GM12872 (cell line): Measurements from ENCODE around the gene TRIAP1.

Experiments used
- TF ChIP-seq, protein P1 (sequence below): IDR thresholded peaks from 3 replicates; pipeline ENCODE4 v1.5.1; 2011; ENCODE audit warnings: low read depth, mild to moderate bottlenecking, low read length, moderate library complexity; ENCODE audit not compliant: insufficient read depth

TRIAP1 gene

DNA sequence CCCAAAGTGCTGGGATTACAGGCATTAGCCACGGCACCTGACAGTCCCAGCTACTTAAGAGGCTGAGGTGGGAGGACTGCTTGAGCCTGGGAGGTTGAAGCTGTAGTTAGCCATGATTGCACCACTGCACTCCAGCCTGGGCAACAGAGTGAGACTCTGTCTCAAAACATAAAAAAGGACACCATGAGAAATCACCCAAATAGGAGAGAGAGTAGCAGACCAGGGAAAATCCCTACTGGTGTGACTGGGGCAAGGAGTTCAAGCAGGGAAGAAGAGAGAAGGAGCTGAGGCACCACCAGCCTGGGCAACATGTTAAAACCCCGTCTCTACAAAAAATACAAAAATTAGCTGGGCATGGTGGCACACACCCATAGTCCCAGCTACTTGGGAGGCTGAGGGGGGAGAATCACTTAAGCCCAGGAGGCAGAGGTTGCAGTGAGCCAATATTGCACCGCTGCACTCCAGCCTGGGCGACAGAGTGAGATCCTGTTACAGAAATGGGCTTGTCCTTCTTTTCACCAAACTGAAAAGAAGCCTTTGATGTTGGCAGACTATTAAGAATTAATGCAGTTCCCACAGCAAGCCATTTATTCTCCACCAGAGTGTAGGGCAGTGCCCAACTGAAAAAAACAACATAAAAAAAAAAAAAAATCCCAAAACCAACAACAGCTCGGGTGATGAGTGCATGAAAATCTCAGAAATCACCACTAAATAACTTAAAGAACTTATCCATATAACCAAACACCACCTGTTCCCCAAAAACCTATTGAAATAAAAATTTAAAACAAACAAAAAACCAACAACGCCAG lies 27.8 kb upstream of the TRIAP1 start:
- TF ChIP-seq, protein P1, sequence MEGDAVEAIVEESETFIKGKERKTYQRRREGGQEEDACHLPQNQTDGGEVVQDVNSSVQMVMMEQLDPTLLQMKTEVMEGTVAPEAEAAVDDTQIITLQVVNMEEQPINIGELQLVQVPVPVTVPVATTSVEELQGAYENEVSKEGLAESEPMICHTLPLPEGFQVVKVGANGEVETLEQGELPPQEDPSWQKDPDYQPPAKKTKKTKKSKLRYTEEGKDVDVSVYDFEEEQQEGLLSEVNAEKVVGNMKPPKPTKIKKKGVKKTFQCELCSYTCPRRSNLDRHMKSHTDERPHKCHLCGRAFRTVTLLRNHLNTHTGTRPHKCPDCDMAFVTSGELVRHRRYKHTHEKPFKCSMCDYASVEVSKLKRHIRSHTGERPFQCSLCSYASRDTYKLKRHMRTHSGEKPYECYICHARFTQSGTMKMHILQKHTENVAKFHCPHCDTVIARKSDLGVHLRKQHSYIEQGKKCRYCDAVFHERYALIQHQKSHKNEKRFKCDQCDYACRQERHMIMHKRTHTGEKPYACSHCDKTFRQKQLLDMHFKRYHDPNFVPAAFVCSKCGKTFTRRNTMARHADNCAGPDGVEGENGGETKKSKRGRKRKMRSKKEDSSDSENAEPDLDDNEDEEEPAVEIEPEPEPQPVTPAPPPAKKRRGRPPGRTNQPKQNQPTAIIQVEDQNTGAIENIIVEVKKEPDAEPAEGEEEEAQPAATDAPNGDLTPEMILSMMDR: no peak

DNA sequence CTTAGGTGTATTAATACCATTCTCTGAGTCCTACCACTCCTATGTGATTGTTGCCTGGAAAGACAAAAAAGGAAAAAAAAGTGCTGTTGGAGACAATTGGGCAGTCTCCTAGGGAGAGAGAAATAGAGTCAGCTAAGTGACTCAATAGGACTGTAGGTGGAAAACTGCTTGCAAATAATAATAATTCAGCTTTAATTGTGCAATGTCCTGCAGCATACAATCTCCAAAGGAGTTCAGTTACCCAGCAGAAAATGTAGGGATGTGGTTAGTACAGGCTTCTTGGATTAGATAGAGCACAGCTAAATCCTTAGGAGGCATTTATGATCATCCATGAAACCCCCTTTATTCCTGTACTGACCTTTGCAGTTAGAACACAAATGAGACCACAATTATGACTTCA lies 26.3 kb upstream of the TRIAP1 start:
- TF ChIP-seq, protein P1: no peak

DNA sequence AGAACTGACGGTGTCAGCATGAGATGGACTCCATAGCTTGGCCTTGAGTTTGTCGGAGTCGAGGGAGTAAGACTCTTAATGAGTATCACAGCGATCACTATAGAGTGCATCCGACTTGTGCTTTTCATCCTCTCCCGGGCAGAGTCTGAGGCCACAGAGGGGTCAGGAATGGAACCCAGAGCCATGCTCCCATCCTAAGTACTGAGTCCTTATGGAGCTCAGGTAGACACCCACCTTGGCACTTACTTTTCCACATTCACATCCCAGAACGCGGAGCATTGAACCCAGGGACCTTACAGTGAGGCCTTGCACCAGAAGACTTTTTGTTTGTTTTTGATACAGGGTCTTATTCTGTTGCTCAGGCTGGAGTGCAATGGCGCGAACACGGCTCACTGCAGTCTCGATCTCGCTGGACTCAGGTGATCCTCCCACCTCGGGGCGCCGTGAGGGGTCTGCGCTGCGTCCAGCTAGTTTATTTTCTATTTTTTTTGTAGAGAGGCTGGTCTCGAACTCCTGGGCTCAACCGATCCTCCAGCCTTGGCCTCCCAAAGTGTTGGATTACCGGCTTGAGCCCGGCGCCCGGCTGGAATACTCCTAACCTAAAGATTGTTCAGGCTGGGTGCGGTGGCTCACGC lies 24.1 kb upstream of the TRIAP1 start:
- TF ChIP-seq, protein P1: no peak

DNA sequence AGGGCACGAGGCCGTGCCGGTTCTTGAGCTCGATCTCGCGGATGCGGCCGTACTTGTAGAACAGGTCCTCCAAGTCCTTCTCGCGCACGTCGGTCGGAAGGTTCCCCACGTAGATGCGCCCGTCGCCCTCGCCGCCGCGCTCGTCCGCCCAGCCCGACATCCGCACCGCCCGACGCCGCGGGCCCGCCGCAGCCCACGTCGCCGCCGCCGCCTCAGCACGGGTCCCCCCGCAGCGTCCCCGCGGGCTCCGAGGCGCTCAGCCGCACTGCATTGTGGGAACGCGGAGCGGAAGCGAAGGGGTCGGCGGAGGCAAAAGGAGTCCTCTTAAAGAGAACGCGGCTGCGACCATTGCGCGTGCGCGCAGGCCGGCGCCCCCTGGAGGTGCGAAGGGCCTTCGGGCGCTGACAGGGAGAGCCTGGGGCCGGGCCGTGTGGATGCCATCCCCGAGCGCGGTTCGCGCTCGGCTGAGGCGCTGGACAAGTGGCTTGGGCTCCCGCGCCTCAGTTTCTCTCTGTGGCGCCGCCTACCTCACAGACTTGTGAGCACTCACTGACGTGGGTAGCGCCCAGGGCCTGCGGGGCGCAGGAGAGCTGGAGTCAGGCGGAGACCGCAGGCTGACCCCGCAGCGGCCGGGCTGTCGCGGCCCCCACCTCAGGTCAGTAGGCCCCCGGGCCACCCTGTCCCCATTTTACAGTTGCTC lies 23.4 kb upstream of the TRIAP1 start, which contains the start of gene SRSF9:
Gene SRSF9, minus strand, starts transcription at position 299 of the 700 bp plus-strand sequence. Its CDS starts 139 bp downstream, at position 160.
- TF ChIP-seq, protein P1: peak; percentile 96

DNA sequence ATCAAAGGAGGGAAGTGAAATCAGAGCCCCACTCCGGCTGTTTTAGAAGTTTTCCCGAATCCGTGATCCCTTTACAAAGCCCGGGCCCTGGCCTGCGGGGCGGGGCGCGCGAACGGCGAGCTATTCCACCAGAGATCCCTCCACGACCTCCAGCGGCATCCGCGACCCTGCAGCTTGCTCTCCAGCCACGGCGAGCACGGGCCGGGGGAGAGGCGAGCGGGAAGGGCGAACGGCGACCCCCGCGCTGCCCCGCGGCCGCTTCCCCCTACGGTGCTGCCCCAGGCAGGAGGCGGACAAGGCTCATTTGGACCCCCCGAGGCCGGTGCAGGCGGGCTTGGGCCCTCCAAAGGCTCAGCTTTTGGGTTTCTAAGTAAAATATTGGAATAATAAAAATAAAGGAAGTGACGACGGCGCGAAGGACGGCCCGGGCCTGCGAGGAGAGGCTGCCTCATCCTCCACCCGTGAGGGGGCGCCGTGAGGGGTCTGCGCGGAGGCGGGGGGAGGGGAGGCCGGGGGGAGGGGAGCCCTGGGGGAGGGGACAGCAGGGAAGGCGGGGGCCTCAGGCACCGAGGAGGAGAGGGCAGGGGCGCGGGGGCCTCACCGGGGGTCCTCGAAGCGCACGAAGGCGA lies 22.8 kb upstream of the TRIAP1 start:
- TF ChIP-seq, protein P1: 0 out of 3 replicates have a peak, but pooled peaks have one; percentile 29

DNA sequence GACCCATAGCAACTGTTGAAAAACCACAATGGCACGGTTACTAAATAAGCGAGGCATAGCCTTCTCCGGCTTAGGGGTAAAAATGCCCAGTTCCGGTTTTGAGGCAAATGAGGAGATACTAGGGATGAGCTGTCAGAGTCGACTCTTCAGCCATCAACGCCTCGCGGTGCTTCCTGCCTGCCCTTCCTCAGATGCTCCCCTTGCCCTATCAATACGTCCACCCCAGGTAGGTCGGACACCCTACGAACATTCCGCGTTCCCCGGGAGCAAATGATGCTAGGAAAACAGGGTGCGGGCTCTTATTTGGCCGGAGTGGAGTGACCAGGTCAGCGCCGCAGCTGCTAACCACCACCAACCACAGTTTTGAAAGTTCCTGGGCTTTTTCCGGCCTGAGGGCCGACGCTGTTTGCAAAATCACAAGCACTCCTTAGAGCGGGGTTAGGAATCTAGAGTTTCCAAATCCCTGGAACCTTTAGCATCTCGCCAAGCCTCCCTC lies 22.2 kb upstream of the TRIAP1 start:
- TF ChIP-seq, protein P1: no peak
